HTR-8/SVneo (cell line): ENCODE results near the gene ZNF184.
A peak's percentile ranks its signal among the peaks of the same experiment; 100 is the strongest.
"Not testable (repeated sequence)": the region's sequence is repeated elsewhere in the genome, so short reads cannot be mapped to it uniquely, and the experiment has no call there.

Experiments used
- DNase-seq: peaks from one replicate; pipeline ENCODE4 v3.0.0; 2011; ENCODE audit warnings: low spot score, mixed read lengths; ENCODE audit not compliant: insufficient read length
- FAIRE-seq: peaks from 2 replicates; lab custom pipeline; 2011; peaks lifted over from hg19 to GRCh38; lab: Jason Lieb, UNC

ZNF184 gene

DNA sequence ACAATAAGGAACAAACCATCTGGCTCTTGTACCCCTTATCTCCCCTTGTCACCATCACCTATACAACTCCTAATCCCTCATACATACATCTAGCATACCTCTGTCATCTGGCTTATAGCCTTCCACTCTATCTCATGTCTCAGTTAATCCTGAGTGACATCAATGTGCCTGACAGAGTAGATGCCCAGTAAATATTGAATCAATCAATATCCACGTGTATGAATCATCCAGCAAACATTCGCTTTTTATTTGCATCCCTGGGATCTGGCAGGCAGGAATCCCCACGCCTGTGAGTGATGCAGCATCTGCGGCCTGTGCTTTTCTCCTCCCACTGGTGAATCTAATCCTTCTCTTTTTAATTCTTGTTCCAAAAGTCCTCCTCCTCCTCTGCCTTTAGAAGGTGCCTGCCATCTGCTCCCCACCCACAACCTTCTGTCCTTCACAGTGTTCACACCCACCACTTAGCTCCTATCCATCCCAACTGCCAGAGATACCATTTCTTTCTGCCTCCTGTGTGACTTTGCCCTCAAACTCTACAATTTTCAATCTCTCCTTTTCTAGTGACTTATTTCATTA lies 46.8 kb downstream of the ZNF184 start:
- DNase-seq (no peak), FAIRE-seq (peak; percentile 20)

DNA sequence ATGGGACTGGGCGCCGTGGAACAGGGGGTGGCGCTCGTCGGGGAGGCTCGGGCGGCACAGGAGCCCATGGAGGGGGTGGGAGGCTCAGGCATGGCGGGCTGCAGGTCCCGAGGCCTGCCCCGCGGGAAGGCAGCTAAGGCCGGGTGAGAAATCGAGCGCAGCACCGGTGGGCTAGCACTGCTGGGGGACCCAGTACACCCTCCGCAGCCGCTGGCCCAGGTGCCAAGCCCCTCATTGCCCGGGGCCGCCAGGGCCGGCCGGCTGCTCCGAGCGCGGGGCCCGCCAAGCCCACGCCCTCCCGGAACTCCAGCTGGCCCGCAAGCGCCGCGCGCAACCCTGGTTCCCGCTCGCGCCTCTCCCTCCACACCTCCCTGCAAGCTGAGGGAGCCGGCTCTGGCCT lies 48.1 kb downstream of the ZNF184 start:
- not testable (repeated sequence) for FAIRE-seq, DNase-seq

DNA sequence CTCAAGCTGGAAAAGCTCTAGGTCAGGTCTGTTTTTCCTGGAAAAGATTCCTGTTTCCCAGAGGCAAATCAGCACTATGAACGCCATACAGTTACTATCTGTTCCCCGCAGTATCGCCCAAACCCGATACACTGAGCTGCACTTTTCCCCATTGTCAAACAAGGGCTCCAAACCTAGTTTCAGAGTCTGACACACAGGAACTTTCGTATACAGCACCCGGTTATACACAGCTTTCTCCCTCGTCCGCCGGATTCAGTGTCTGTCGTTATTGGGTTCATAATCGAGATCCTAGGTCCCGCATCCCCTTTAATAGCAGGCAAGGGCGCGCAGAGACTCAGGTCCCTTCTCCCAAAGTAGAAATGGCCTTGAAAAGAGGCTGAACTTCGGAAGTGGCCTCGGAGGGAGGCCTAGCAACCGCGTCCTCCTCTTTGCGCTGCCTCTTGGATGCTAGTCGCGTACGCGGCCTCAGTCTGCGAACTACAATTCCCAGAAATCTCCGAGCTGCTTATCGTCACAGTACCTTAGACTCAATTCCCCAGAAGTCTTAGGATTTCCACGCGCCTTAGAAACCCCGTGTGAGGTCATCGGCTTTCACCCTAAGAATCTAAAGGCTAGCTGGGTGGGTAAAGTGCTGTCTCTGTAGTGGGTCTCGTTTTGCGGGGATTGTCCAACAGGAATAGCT lies 50.1 kb downstream of the ZNF184 start:
- FAIRE-seq (no peak), DNase-seq (no peak)

DNA sequence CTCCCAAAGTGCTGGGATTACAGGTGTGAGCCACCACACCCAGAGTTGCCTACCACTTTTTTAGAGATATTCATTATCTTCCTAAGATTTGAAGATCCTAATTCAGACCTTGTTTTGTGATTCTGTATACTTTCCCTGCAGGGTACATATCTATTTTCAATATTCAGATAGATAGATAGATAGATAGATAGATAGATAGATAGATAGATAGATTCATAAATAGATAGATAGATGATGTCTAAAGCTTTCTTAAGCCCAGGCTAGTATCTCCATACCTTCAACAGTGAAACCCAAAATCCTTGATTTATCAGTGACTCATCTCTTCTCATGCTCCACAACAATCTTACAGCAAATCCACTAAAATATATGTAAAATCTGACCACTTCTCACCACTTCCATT lies 53.5 kb downstream of the ZNF184 start:
- no peak for DNase-seq
- FAIRE-seq, result no peak

DNA sequence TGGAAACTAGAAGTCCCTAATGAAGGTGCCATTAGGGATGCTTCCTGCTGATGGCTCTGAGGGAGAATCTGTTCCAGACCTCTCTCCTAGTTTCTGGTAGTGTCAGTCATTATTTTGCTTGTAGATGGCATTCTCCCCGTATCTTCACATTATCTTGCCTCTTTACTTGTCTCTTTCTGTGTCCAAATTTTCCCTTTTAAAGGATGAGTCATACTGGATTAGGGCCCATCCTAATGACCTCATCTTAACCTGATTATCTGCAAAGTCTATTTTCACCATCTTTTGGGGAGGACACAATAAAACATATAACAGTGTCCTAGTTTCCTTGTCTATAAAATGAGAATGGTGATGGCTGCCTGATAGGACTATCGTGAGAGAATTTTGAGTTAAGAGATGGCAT lies 57.0 kb downstream of the ZNF184 start:
- FAIRE-seq (no peak), DNase-seq (no peak)

DNA sequence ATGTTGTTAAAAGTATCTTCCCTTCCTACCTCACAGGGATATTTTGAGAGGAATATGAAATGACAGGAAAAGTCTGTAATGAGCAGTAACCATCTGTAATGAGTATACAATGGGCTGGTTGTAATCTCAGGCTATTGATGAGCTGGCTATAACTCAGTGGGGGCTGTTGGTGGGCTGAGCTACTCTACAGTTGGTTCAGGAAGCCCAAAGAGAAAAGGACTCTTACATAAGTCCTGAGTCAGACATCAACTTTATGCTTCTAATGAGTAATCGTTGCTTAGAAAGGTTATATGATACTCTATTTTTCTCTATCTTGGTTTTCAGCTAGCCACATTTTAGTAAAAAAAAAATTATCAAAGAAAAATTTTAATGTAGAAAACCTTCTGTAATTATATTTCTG lies 57.9 kb downstream of the ZNF184 start:
- DNase-seq, result no peak
- no peak for FAIRE-seq

DNA sequence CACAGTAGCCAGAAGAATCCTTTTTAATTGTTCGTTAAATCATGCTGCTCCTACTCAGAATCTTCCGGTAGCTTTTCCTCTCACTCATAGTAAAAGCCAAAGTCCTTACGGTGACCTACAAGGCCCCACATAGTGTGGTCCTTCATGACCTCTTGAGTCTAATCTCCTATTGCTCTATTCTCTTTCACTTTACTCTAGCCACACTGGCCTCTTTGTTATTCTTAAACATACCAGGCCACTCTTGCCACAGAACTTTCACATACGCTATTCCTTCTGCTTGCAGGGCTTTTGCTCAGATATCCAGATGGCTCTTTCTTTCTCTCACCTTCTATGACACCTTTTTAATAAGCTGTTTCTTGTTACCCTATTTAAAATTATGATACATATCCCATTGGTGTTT lies 58.6 kb downstream of the ZNF184 start:
- DNase-seq, result no peak
- FAIRE-seq, result no peak

DNA sequence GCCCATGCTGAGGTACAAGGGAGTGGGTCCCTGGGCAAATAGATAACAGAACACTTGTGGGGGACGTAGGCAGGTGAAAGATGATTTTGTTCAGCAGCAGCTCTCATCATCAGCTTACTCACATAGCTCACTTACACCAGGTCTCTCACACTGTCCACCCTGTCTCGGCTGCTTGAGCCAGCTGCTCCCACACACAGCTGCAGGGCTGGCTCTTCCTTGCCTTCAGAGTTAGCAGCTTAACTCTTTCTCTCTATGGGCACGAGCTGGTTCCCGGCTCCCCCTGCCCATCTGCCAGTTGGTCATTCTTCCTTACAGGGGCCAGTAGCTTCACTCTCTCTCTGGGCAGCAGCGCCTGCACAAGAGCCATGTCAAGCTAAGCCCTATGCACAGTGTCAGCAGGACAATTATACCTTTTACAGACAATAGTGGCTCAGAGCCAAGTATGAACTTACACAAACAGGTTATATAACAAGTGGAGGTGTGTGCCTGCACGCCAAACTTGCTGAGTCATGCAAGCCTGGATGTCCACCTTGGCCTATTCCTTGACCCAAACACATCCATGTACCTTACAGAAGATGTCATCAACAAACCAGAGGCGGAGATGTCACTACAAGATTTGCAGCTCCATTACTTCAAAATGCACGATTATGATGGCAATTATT lies 65.6 kb downstream of the ZNF184 start:
- no peak for DNase-seq
- no peak for FAIRE-seq

DNA sequence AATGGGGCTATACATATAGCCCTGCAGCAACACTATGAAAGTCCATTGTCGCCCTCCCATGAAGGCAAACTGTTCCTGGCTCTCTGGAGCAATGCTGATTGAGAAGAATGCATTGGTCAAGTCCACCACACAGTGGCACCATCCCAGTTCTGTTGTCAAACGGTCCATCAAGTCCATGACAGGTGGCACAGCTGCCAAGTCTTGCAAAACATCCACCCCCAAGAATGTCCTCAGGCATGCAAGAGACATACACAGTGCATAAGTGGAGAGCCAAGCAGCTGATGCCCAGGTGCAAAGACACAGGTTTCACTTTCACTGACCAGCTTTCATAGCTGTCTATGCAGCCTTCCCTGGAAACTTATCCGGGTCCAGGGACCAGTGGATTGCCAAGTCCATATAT lies 66.8 kb downstream of the ZNF184 start:
- DNase-seq (no peak), FAIRE-seq (no peak)

DNA sequence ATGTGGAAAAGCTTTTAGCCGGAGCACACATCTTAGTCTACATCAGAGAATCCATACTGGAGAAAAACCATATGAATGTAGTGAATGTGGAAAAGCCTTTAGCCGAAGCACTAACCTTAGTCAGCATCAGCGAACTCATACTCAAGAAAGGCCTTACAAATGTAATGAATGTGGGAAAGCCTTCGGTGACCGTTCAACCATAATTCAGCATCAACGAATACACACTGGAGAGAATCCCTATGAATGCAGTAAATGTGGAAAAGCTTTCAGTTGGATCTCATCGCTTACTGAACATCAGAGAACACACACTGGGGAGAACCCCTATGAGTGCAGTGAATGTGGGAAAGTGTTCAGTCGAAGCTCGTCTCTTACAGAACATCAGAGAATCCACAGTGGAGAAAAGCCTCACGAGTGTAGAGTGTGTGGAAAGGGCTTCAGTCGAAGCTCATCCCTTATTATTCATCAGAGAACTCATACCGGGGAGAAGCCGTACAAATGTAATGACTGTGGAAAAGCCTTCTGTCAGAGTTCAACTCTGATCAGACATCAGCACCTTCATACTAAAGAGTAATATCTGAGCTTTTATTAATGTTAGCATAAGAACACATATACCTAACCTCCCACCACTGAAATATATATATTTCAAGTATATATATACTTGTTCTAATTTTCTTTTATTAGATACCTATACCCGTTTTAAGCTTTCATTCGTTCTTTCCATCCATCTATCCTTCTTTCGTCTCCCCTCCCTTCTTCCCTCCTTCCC lies 71.8 kb downstream of the ZNF184 start:
- FAIRE-seq (no peak), DNase-seq (no peak)
